RPMI7951 (cell line): ENCODE results near the gene HERPUD2. TPM values are rescaled to one million over a fixed set of nuclear protein-coding genes. Genes with fewer than 3 reads are reported as not detected.
A peak's percentile ranks its signal among the peaks of the same experiment; 100 is the strongest.
"Not testable (repeated sequence)": the region's sequence is repeated elsewhere in the genome, so short reads cannot be mapped to it uniquely, and the experiment has no call there.

Experiments
- DNase-seq: peaks from one replicate; pipeline ENCODE4 v3.0.0-alpha.2; 2012; ENCODE audit warnings: low read depth
- total RNA-seq: library from RNA; depleted of rRNA; stranded (reverse); fragments of >200 nt; shearing (Covaris generic); gene quantifications from 2 replicates; pipeline ENCODE4 v1.2.3, GENCODE V29; 2014

The HERPUD2 gene
- total RNA-seq, 1 experiment from 2014 or later, result 55.2 TPM

DNA sequence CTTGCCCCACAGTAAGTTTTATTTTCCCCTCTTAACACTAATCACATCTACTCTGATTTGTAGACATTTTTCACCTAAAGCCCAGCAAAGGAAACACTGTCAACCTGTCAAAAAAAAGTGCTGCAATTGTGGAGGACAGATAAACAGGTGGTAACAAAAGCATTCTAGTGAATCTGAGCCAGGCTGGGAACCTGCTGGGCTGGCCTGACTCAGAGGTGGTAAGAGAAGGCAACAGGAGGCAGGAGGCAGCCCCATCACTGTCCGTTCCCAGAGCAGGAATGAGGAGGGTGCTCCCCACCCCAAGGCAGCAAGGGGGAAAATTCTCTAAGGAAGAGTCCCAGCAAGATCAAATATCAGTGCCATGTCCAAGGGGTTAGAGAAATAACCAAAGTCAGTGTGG lies 19.5 kb upstream of the HERPUD2 start:
- DNase-seq, result no peak

DNA sequence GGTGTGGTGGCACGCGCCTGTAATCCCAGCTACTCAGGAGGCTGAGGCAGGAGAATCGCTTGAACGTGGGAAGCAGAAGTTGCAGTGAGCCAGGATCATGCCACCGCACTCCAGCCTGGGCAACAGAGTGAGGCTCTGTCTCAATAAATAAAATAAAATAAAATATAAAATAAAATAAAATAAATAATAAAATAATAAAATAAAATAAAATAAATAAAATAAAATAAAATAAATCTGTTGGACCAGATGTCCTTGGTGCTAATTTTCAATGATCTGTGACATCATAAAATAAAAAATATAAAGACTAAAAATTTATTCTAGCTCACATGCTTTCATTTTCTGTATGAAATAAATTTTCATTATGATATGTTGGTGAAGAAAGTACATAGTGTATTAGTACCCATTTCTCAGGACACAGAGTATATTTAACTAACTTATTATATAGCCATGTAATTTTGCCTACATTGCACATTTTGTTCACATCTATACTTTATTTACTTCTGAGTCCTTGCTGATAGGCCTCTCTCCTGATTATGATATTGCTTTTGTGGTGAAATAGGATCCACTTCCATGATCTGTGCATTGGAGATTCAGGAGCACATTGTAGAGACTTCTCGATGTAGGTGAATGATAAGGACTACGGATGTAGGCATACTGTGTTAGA lies 17.8 kb upstream of the HERPUD2 start:
- no peak for DNase-seq

DNA sequence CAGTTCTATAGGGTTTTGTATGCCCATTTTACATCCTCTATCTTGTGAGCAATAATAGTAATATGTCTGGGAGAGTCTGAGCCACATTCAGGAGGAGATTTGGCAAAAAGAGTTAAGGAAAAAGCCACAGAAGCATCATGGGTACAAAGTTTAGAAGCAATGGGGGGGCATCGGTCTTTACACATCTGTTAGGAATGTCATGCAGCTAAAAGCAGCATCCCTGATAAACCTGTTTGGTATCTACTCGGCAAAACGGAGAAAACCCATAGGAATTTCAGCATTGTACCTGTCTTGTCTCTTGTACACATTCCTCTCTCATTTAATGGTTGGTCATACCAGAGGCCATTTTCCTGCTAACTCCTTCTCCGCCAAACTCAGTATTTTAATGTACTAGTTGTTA lies 12.5 kb upstream of the HERPUD2 start:
- DNase-seq, result peak; percentile 37

GRCh38 chr7:35705932-35706461 lies 11.1 kb upstream of the HERPUD2 start:
- DNase-seq, result no peak

- no peak for DNase-seq
Measured at GRCh38 chr7:35704261-35704660, 9.3 kb upstream of the HERPUD2 start.

DNA sequence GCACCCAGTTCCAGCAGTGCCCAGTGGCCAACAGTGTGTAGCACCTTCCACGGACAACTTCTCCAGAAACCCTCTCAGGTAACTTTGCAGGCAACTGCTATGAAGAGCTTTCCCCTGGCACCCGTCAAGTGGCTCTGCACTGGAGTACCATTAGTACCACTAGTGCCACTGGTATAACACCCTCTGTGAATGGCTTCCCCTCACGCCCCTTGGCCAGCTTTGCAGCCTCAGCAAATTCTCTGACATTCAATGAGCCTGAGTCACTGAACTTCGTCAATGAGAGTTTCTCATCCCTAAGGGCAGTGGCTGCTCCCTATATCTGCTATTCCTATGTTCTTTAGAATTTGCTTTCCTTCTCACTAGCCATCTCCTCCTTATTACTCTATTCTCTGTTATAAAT lies 7.6 kb upstream of the HERPUD2 start:
- peak; percentile 21 for DNase-seq

GRCh38 chr7:35701287-35701900 lies 6.5 kb upstream of the HERPUD2 start:
- DNase-seq, result no peak

DNA sequence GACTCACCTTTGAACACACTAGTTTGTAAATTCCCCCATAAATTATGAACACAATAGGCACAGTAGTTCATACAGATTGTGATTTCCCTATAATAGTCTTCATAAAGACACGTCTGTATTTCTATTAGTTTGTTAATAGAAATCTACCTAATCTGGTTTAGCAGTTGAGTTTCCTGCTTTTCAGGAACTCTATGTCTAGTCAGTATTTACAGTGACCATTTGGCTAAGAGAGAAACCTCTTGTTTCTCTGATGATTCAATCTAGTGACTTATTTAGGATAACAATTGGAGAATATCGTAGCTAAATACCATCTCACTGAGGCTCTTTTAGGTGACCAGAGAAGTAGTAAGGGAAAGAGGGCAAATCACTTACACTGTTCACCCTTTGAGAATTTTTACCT lies 5.9 kb upstream of the HERPUD2 start:
- no peak for DNase-seq

- DNase-seq, result no peak
Measured at GRCh38 chr7:35700333-35700732, 5.4 kb upstream of the HERPUD2 start.

DNA sequence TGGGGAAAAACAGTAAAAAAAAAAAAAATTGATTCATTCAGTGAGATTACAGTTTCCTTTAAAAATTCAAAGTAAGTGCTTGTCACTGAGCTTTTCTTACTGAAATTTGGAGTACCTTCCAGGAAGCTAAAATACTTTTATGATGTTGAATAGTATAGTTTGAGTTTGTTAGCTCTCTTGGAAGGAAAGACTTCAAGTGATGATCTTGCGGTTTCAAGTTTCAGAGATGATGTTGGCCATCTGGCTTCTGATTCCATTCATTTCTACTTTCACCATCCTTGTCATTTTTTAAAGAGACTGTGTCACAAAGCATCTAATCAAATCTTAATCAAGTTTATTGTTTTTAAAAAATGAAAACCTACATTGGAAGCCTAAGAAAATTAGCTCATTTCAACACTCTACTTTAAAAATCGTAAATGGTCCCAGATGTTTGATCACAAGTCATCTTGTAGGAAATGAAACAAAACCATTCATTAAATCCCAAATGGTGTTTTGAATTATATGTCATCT lies 4.9 kb upstream of the HERPUD2 start:
- DNase-seq, result no peak

- DNase-seq, result not testable (repeated sequence)
Measured at GRCh38 chr7:35698382-35698781, 3.4 kb upstream of the HERPUD2 start.

- DNase-seq, result peak; percentile 63
Measured at GRCh38 chr7:35697414-35698175, 2.7 kb upstream of the HERPUD2 start.

DNA sequence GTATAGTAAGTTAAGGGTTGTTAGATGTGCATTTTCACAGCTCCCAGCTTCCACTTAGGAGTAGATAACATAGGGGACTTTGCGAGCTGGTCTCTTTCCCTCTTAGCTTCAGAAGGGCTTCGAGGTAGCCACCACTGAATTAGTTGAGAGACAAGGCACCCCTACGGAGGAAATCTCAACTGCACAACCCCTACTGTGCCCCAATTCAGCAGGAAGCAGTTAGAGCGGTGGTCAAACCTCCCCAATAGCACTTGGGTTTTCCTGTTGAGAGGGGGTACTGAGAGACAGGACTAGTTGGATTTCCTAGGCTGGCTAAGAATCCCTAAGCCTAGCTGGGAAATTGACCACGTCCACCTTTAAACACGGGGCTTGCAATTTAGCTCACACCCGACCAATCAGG lies 1.1 kb upstream of the HERPUD2 start:
- DNase-seq, result no peak

GRCh38 chr7:35695473-35695850 lies 527 bp upstream of the HERPUD2 start:
- DNase-seq, result peak; percentile 32

DNA sequence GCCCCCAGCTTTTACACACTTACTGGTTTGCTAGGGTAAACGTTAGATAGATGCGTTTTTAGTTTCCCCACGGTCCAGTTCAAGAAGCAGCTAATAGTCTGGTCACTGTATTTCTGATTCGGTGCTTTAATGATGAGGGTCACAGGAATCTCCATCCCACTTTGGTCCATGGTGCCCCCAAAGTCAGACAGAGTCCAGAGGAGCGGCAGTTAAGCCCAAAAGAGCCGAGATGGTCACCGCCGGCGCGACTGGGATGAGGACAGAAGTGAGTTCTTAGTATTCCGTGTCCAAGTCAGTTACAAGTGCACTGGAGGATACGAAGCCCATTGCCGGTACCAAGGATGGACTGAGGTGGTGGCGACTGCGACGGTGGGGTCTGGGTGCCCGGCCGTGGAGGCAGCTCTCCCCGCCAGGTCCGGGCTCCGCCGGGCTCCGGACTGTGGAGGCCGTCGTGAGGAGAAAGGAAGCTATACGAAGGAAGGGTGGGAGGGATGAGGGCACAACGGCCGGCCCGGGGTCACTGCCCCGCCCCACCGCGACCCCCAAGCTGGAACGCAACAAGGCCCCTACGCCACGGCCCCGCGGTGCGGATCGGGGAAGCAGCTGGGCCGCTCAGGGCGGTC lies 663 bp downstream of the HERPUD2 start:
- DNase-seq, result peak; percentile 46

GRCh38 chr7:35691827-35692307 lies 3.1 kb downstream of the HERPUD2 start:
- no peak for DNase-seq

- DNase-seq, result no peak
Measured at GRCh38 chr7:35691366-35691765, 3.6 kb downstream of the HERPUD2 start.

DNA sequence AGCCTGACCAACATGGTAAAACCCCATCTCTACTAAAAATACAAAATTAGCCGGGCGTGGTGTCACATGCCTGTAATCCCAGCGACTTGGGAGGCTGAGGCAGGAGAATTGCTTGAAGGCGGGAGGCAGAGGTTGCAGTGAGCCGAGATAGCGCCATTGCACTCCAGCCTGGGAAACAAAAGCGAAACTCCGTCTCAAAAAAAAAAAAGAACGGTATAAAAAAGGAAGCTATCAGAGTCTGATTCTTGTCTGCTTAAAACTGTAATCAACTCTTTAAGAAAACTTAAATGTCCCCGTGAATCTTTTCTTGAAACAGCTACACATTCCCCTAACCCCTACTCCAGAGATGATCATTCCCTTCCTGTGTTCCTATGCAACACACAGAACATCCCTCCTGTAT lies 4.3 kb downstream of the HERPUD2 start:
- DNase-seq, result not testable (repeated sequence)

- no peak for DNase-seq
Measured at GRCh38 chr7:35685781-35686180, 9.2 kb downstream of the HERPUD2 start.

GRCh38 chr7:35681231-35682029 lies 13.5 kb downstream of the HERPUD2 start:
- DNase-seq, result no peak

DNA sequence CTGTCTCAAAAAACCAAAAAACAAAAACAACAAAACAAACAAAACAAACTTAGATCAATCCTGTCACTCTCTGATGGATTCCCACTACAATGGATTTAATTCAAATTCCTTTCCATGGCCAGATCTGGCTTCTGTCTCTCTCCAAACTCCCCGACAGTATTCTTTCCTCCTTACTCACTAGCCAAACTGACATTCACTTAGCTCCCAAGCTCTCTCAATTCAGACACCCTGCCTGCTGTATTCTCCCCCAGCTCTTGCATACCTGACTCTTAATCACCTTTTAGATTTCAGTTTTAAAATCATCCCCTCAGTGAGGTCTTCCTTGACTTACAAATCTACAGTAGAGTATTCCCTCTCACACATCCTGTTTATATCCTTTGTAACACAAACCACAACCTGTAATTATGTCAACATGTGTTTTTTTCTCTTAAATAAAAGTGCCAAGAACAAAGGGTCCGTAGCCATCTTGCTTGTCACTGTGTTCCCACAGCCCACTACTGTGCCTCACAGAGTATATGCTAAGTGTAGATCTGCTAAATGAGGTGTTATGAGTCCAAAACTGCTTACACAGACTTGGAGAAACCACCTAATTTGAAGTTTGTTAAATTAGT lies 14.4 kb downstream of the HERPUD2 start:
- no peak for DNase-seq
